GM18870 (cell line): ENCODE data around the gene SPECC1.
"Not testable (repeated sequence)": the region's sequence is repeated elsewhere in the genome, so short reads cannot be mapped to it uniquely, and the experiment has no call there.

ENCODE experiments used
- ATAC-seq: cut with Tn5 transposase; IDR thresholded peaks from one replicate; pipeline ENCODE4 v1.9.1; 2021; ENCODE audit warnings: moderate library complexity; ENCODE audit not compliant: unreplicated experiment

The SPECC1 gene

DNA sequence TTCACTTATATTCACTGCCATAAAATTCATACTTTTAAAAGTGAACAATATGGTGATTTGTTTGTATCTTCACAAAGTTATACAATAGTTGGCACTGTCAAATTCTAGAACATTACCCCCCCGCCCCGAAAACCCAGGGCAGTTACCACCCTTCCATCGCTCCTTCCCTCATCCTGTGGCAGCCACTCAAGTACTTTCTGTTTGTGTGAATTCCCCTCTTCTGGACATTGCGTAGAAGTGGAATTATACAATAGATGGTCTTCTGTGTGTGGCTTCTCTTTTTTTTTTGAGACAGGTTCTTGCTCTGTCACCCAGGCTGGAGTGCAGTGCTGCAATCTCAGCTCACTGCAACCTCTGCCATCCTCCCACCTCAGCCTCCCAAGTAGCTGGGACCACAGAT lies 58.6 kb downstream of the SPECC1 start:
- ATAC-seq: no peak

GRCh38 chr17:20068445-20068844 lies 59.3 kb downstream of the SPECC1 start:
- no peak for ATAC-seq

- ATAC-seq: no peak
Measured at GRCh38 chr17:20071824-20072691, 62.9 kb downstream of the SPECC1 start.

GRCh38 chr17:20072692-20072992 lies 63.5 kb downstream of the SPECC1 start:
- ATAC-seq: no peak

GRCh38 chr17:20073055-20073979 lies 64.2 kb downstream of the SPECC1 start:
- ATAC-seq: no peak

DNA sequence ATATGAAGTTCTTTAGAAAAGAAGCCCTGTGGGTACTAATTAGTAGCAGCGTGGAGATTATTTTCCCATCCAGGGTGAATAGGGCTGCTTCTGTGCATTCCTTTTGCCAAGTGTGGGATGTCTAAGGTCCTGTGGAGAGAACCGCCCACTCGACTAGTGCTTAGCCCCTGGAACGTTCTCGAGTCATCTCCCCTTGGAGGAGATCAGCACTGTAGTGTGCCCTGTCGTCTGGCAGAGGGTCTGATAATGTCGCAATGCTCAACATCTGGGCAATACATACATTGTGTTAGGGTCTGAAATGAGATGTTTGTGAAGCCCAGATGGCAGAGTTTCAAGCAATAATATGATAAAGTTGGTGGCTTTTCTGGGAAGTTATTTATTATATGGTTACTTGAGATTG lies 64.8 kb downstream of the SPECC1 start:
- no peak for ATAC-seq

- ATAC-seq: no peak
Measured at GRCh38 chr17:20074489-20074888, 65.3 kb downstream of the SPECC1 start.

- not testable (repeated sequence) for ATAC-seq
Measured at GRCh38 chr17:20076137-20076536, 67.0 kb downstream of the SPECC1 start.

- ATAC-seq: no peak
Measured at GRCh38 chr17:20077978-20078685, 69.0 kb downstream of the SPECC1 start.

DNA sequence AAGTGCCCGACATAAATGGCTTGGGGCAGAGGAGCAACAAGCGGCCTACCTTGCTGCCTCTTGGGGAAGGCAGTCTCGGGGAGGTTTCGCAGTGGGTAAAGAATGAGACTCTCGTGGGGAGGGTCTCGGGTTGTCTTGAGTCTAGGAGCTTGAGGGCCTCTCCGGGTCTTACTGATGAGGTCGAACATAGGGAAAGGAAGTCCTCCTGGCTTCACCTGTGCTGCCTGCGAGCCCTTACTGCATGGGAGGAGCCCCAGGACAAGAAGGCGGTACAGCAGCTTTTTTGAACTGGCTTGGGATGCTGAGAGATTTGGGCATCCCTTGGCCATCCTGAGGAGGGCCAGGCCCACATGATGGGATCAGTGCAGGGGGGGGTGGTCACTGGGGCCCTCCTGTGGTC lies 71.4 kb downstream of the SPECC1 start:
- no peak for ATAC-seq

GRCh38 chr17:20083156-20083859 lies 74.1 kb downstream of the SPECC1 start:
- no peak for ATAC-seq

DNA sequence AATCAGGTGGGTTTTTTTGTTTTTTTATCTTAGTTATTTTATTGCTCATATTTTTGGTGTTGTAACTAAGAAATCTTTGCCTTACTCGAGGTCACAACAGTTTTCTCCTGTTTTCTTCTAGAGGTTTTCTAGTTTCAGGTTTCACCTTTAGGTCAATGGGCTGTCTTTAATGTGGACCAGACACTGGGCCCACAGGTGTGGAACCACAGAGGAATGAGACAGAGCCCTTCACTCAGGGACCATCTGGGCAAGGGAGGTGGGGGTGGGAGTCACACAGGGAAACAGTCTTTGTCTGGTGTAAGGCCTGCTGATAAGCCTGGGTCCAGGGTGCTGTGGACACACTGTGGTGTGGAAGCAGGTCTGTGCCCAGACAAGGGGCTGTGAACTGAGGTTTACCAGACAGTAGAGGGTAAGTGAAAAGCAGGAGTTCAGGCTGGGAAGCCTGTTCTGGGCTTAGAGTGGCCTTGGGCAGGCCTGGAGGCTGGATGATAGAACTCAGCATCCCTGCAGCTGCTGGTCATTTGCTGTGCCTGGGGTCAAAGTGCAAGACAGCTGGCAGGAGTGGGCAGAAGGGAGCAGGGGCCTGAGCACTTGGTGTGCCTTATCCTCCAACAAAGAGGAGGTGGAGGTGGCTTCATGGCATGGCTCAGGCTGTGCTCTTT lies 75.6 kb downstream of the SPECC1 start:
- no peak for ATAC-seq

DNA sequence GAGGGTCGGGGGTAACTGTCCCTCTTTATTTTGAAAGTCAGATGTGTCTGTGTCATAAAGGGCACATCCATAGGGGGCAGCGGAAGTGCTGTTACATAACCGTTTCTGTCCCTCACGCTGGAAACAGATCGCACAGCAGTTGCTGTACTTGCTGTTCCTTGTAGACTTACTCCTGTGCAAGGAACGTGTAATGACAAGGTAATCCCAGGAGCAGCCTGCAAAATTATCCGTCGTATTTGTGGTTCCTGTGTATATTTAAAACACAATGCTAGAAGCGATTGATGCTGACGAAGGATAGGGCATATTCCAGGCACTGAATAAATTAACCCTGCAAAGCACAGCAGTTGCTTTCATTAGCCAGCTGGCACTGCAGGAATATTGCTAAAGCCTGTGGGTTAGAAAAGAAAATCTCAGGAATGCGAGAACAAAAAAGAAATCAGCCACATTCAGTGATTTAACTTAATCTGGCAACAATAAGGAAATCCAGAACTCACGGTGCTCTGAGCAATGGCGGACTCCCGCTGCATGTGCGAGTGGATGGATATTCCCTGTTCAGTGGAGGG lies 76.2 kb downstream of the SPECC1 start:
- no peak for ATAC-seq

GRCh38 chr17:20086416-20087076 lies 77.4 kb downstream of the SPECC1 start:
- no peak for ATAC-seq

DNA sequence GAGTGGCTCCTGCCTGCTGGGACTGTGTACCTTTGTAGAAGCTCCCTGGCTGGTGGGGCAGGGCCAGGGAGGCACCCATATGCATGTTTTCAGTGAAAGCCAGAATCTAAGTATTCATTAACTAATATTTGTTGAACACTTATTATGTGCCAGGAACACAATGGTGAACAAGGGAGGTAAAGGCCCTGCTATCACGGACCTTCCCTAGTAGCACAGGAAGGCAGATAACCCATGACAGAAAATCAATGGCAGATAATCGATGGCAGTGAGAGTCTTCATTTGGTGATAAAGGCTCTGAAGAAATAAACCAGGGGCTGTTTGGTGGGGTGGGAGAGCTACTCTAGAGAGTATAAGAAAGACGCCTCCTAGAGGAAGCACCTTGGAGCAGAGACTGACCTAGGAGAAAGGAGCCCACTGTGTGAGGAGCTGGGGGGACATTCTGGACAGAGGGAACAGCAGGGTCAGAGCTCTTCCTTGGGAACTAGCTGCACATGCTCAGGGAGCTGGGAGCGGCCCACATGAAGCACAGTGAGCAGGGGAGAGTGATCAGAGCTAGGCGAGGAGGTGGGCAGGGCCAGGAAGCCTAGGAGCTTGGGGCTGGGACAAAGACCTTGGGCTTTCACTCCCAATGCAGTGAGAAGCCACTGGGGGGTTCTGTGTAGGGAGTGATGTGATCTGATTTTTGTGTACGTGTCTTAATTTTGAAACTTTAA lies 78.5 kb downstream of the SPECC1 start:
- no peak for ATAC-seq

DNA sequence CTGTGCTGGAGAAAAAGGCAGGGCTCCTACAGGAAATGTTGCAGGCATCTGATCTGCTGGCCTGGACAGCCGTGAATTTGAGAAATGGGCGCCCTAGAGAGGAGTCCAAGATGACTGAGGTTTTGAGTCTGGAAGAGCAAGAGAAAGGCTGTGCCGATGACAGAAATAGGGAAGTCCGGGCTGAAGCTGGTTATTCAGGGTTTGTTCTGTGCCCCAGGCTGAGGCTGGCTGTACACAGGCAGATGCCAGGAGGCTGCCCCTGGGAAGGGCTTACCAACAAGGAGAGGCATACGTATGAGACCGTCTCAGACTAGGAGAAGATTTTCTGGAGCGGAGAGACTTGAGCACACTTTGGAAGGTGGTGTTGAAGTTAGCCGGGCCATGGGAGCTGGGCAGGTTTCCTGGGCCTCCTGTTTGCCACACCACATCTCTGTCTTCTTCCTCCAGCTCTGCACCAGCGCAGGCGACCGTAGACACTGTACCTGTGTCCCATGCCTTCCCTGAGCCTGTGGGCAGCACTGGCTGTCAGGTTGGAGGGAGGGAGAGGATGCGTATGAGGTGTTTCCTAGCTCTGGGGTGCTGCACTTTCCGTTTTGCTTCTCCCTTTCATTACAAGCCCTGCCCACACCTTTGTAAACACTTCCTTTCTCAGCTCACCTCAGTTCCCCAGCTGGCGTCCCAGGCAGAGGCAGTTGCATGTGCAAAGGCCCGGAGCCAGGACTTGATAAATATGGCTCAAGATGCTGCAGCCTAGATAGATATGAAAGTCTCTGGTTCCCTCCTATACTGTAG lies 80.8 kb downstream of the SPECC1 start:
- ATAC-seq: no peak

DNA sequence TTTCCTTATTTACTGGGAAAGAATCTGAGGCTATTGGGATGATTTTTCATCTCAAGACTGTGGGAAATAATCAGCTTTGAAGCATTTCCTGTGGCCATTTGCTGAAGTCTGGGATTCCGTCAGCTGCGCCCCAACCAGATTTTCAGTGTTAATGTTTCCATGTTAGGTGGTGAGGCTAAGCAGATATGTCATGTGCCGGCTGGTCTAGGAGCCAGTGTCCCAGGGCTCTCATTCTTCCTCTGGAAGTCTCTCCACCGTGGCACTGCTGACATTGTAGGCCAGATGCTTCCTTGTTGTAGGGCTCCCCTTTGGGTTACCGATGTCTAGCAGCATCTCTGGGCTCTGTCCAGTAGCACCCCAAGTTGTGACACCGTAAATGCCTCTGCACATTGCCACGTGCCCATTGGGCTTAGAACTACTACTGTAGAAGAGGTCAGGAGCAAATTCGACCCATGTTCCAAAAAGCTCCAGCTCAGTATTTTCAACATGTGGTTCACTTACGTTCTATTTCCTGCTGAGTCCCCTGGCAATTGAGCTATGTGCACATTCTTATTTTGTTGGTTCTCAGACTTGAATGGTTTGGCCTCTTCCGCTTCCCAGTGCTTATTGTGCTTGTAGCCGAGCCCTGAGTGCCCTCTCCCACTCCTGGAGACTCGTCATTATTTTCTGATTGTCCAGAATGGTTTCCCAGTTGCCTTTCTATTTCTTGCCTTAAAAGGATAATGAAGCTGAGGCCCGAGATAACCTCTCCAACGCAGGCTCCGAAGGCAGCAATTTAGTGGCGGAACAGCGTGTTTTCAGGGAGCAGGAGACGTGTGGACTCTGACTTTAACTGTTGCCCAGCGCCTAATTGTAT lies 82.2 kb downstream of the SPECC1 start:
- ATAC-seq: no peak
